GM13976 (cell line): Measurements from ENCODE around the gene B3GALNT2.

Source experiments
- DNase-seq: peaks from one replicate; pipeline ENCODE4 v3.0.0; 2012; ENCODE audit warnings: low spot score
- CTCF ChIP-seq: IDR thresholded peaks from 2 replicates; pipeline ENCODE4 v1.5.1; 2012; ENCODE audit warnings: borderline replicate concordance, mild to moderate bottlenecking; ENCODE audit not compliant: insufficient read depth; ENCODE audit errors: extremely low read depth, missing control alignments, control extremely low read depth
- in situ Hi-C: fragments of 300-500 bp; cut with MboI; formaldehyde crosslinking; loops from one replicate; pipeline ENCODE4 v1.12.0; 2022; ENCODE audit warnings: low sequenced_read_pairs, mixed read lengths, inconsistent platforms; ENCODE audit not compliant: unreplicated experiment

The B3GALNT2 gene

GRCh38 chr1:235533476-235534168 is 29.4 kb upstream of the B3GALNT2 start:
- in situ Hi-C loops, result no loop called here
- DNase-seq, result no peak
- TF ChIP-seq CTCF, result no peak

- TF ChIP-seq CTCF, result no peak
- DNase-seq, result no peak
- in situ Hi-C loops, result no loop called here
Observed at GRCh38 chr1:235532360-235532759, 28.1 kb upstream of the B3GALNT2 start.

GRCh38 chr1:235527196-235527814 is 23.1 kb upstream of the B3GALNT2 start:
- no peak for TF ChIP-seq CTCF
- in situ Hi-C loops, result no loop called here
- DNase-seq, result no peak

- TF ChIP-seq CTCF, result no peak
- in situ Hi-C loops, result no loop called here
- no peak for DNase-seq
Observed at GRCh38 chr1:235525314-235525713, 21.1 kb upstream of the B3GALNT2 start.

- in situ Hi-C loops, result loop anchor here (25.0 kb wide), 2 partner anchors 270 to 445 kb away; no protein-coding TSS in a partner anchor
- no peak for DNase-seq
- TF ChIP-seq CTCF, result no peak
Observed at GRCh38 chr1:235516862-235517446, 12.7 kb upstream of the B3GALNT2 start.

GRCh38 chr1:235515844-235516512 is 11.7 kb upstream of the B3GALNT2 start:
- no peak for DNase-seq
- TF ChIP-seq CTCF, result no peak
- in situ Hi-C loops, result loop anchor here (25.0 kb wide), 2 partner anchors 271 to 446 kb away; no protein-coding TSS in a partner anchor
